ENCODE data around the gene CDK13. TPM values are rescaled to one million over a fixed set of nuclear protein-coding genes. Genes with fewer than 3 reads are reported as not detected.
A peak's percentile ranks its signal among the peaks of the same experiment; 100 is the strongest.
"Not testable (repeated sequence)": the region's sequence is repeated elsewhere in the genome, so short reads cannot be mapped to it uniquely, and the experiment has no call there.

The CDK13 gene
- total and polyA plus RNA-seq, 4 donors = 13.3 to 124 (median 30.8) TPM

GRCh38 chr7:40137563-40137962 lies 187.5 kb downstream of the CDK13 start:
- ATAC-seq (ENCODE audit: insufficient read depth, low FRiP score) (no peak), DNase-seq (no peak)
- Histone ChIP-seq H3K4me1 (ENCODE audit: control insufficient read depth in 5 of 5, insufficient read depth in 5 of 5, low read length in 5 of 5) (peaks cover 0 to 9% (median 3%) of the 10 kb centered on the region in 5 donors), H3K9me3 (ENCODE audit: control insufficient read depth in 4 of 4, insufficient read depth in 3 of 4, low read length in 3 of 4) (no peaks in the 10 kb centered on the region), H3K36me3 (ENCODE audit: control insufficient read depth in 4 of 4, insufficient read depth in 4 of 4, low read length in 4 of 4) (no peaks in the 10 kb centered on the region), H3K27me3 (ENCODE audit: control insufficient read depth in 3 of 3, insufficient read depth in 3 of 3, low read length in 2 of 3) (no peaks in the 10 kb centered on the region), H3K9ac (ENCODE audit: insufficient read depth in 1 of 2, low read length in 2 of 2) (no peak overlapping the region), H3K4me3 (no peak overlapping the region), H3K27ac (ENCODE audit: low read depth in 1 of 2, low read length in 1 of 2) (no peak overlapping the region)
- no peak for TF ChIP-seq CTCF (IDR thresholded peaks at IDR 0.05; ENCODE audit: control extremely low read depth, extremely low read depth)
- 89 to 90% methylated on average over 2 of the region's 2 CpGs for WGBS, 2 donors

GRCh38 chr7:40138973-40139372 lies 188.9 kb downstream of the CDK13 start:
- no peaks in the 10 kb centered on the region for H3K36me3 ChIP-seq (ENCODE audit: control insufficient read depth in 4 of 4, insufficient read depth in 4 of 4, low read length in 4 of 4)
- no peaks in the 10 kb centered on the region for H3K27me3 ChIP-seq (ENCODE audit: control insufficient read depth in 3 of 3, insufficient read depth in 3 of 3, low read length in 2 of 3)
- peaks cover 0 to 3% (median 0%) of the 10 kb centered on the region in 5 donors for H3K4me1 ChIP-seq (ENCODE audit: control insufficient read depth in 5 of 5, insufficient read depth in 5 of 5, low read length in 5 of 5)
- no peak for ATAC-seq (ENCODE audit: insufficient read depth, low FRiP score)
- no peak for TF ChIP-seq CTCF (IDR thresholded peaks at IDR 0.05; ENCODE audit: control extremely low read depth, extremely low read depth)
- no peak overlapping the region for H3K4me3 ChIP-seq
- no peak for DNase-seq
- no peak overlapping the region for H3K27ac ChIP-seq (ENCODE audit: low read depth in 1 of 2, low read length in 1 of 2)
- 92 to 97% methylated on average over 5 of the region's 5 CpGs for WGBS, 2 donors
- no peaks in the 10 kb centered on the region for H3K9me3 ChIP-seq (ENCODE audit: control insufficient read depth in 4 of 4, insufficient read depth in 3 of 4, low read length in 3 of 4)
- H3K9ac ChIP-seq (ENCODE audit: insufficient read depth in 1 of 2, low read length in 2 of 2) = no peak overlapping the region

GRCh38 chr7:40139891-40140290 lies 189.8 kb downstream of the CDK13 start:
- not testable (repeated sequence) for ATAC-seq (ENCODE audit: insufficient read depth, low FRiP score); H3K36me3 ChIP-seq (ENCODE audit: control insufficient read depth in 4 of 4, insufficient read depth in 4 of 4, low read length in 4 of 4); DNase-seq; H3K9me3 ChIP-seq (ENCODE audit: control insufficient read depth in 4 of 4, insufficient read depth in 3 of 4, low read length in 3 of 4); H3K9ac ChIP-seq (ENCODE audit: insufficient read depth in 1 of 2, low read length in 2 of 2); H3K27me3 ChIP-seq (ENCODE audit: control insufficient read depth in 3 of 3, insufficient read depth in 3 of 3, low read length in 2 of 3); H3K4me1 ChIP-seq (ENCODE audit: control insufficient read depth in 5 of 5, insufficient read depth in 5 of 5, low read length in 5 of 5); H3K4me3 ChIP-seq; H3K27ac ChIP-seq (ENCODE audit: low read depth in 1 of 2, low read length in 1 of 2)
- 95 to 97% methylated on average over 13 of the region's 13 CpGs for WGBS, 2 donors

GRCh38 chr7:40141916-40142315 lies 191.9 kb downstream of the CDK13 start:
- 93 to 96% methylated on average over 5 of the region's 5 CpGs for WGBS, 2 donors
- ATAC-seq (ENCODE audit: insufficient read depth, low FRiP score) = not testable (repeated sequence)

GRCh38 chr7:40145596-40146130 lies 195.6 kb downstream of the CDK13 start:
- WGBS, 2 donors = 72 to 78% methylated on average over 3 of the region's 3 CpGs

More at GRCh38 chr7:40141916-40142315, 191.9 kb downstream of the CDK13 start:
- not testable (repeated sequence) for H3K4me1 ChIP-seq (ENCODE audit: control insufficient read depth in 5 of 5, insufficient read depth in 5 of 5, low read length in 5 of 5); DNase-seq; H3K36me3 ChIP-seq (ENCODE audit: control insufficient read depth in 4 of 4, insufficient read depth in 4 of 4, low read length in 4 of 4); H3K4me3 ChIP-seq; H3K9me3 ChIP-seq (ENCODE audit: control insufficient read depth in 4 of 4, insufficient read depth in 3 of 4, low read length in 3 of 4); H3K9ac ChIP-seq (ENCODE audit: insufficient read depth in 1 of 2, low read length in 2 of 2); H3K27ac ChIP-seq (ENCODE audit: low read depth in 1 of 2, low read length in 1 of 2); H3K27me3 ChIP-seq (ENCODE audit: control insufficient read depth in 3 of 3, insufficient read depth in 3 of 3, low read length in 2 of 3)

More at GRCh38 chr7:40145596-40146130, 195.6 kb downstream of the CDK13 start:
- H3K9ac ChIP-seq (ENCODE audit: insufficient read depth in 1 of 2, low read length in 2 of 2); H3K27ac ChIP-seq (ENCODE audit: low read depth in 1 of 2, low read length in 1 of 2); H3K4me3 ChIP-seq; ATAC-seq (ENCODE audit: insufficient read depth, low FRiP score); H3K9me3 ChIP-seq (ENCODE audit: control insufficient read depth in 4 of 4, insufficient read depth in 3 of 4, low read length in 3 of 4); H3K4me1 ChIP-seq (ENCODE audit: control insufficient read depth in 5 of 5, insufficient read depth in 5 of 5, low read length in 5 of 5); H3K36me3 ChIP-seq (ENCODE audit: control insufficient read depth in 4 of 4, insufficient read depth in 4 of 4, low read length in 4 of 4); H3K27me3 ChIP-seq (ENCODE audit: control insufficient read depth in 3 of 3, insufficient read depth in 3 of 3, low read length in 2 of 3): not testable (repeated sequence)
- DNase-seq = peak; percentile 54 to 85 (median 75)
